ENCODE results near the gene PRKAG2.
"Not testable (repeated sequence)": the region's sequence is repeated elsewhere in the genome, so short reads cannot be mapped to it uniquely, and the experiment has no call there.

Gene PRKAG2

GRCh38 chr7:151784853-151785680 is 91.8 kb downstream of the PRKAG2 start:
- DNase-seq (ENCODE audit: low spot score in 2 of 2) = no peak
- Mint-ChIP-seq H3K36me3 (peaks cover 5% of the 10 kb centered on the region), H3K27ac (no peak overlapping the region), H3K4me3 (no peak overlapping the region), H3K9me3 (no peaks in the 10 kb centered on the region), H3K4me1 (peaks cover 30% of the 10 kb centered on the region)
- no peak for ATAC-seq

- no peaks in the 10 kb centered on the region for H3K9me3 Mint-ChIP-seq
- no peak for DNase-seq (ENCODE audit: low spot score in 2 of 2)
- ATAC-seq = no peak
- H3K4me3 Mint-ChIP-seq = peak overlapping the region; percentile 69
- H3K36me3 Mint-ChIP-seq = peaks cover 5% of the 10 kb centered on the region
- H3K27ac Mint-ChIP-seq = no peak overlapping the region
- H3K4me1 Mint-ChIP-seq = peaks cover 27% of the 10 kb centered on the region
Measured at GRCh38 chr7:151783958-151784575, 92.8 kb downstream of the PRKAG2 start.

GRCh38 chr7:151782598-151783448 is 94.1 kb downstream of the PRKAG2 start:
- H3K27ac Mint-ChIP-seq = peak overlapping the region; percentile 90
- H3K9me3 Mint-ChIP-seq = no peaks in the 10 kb centered on the region
- H3K36me3 Mint-ChIP-seq = peaks cover 5% of the 10 kb centered on the region
- DNase-seq (ENCODE audit: low spot score in 2 of 2) (peak; percentile 70 to 86), ATAC-seq (peak; percentile 94)
- peak overlapping the region; percentile 69 for H3K4me3 Mint-ChIP-seq
- peaks cover 25% of the 10 kb centered on the region for H3K4me1 Mint-ChIP-seq

- Mint-ChIP-seq H3K4me3 (peak overlapping the region; percentile 69), H3K4me1 (peaks cover 19% of the 10 kb centered on the region), H3K27ac (peak overlapping the region; percentile 90)
- DNase-seq (ENCODE audit: low spot score in 2 of 2); H3K36me3 Mint-ChIP-seq; H3K9me3 Mint-ChIP-seq; ATAC-seq: not testable (repeated sequence)
Measured at GRCh38 chr7:151782256-151782597, 94.7 kb downstream of the PRKAG2 start.

GRCh38 chr7:151781161-151781845 is 95.6 kb downstream of the PRKAG2 start:
- Mint-ChIP-seq H3K4me3 (no peak overlapping the region), H3K4me1 (peaks cover 18% of the 10 kb centered on the region), H3K27ac (no peak overlapping the region), H3K36me3 (peaks cover 5% of the 10 kb centered on the region), H3K9me3 (no peaks in the 10 kb centered on the region)
- DNase-seq (ENCODE audit: low spot score in 2 of 2) (no peak), ATAC-seq (no peak)

GRCh38 chr7:151780631-151781030 is 96.3 kb downstream of the PRKAG2 start:
- ATAC-seq (no peak), DNase-seq (ENCODE audit: low spot score in 2 of 2) (no peak)
- Mint-ChIP-seq H3K4me3 (no peak overlapping the region), H3K27ac (no peak overlapping the region), H3K4me1 (peaks cover 18% of the 10 kb centered on the region), H3K36me3 (peaks cover 5% of the 10 kb centered on the region), H3K9me3 (no peaks in the 10 kb centered on the region)

GRCh38 chr7:151779678-151780077 is 97.2 kb downstream of the PRKAG2 start:
- no peak overlapping the region for H3K27ac Mint-ChIP-seq
- H3K4me1 Mint-ChIP-seq = peaks cover 18% of the 10 kb centered on the region
- no peaks in the 10 kb centered on the region for H3K9me3 Mint-ChIP-seq
- ATAC-seq (no peak), DNase-seq (ENCODE audit: low spot score in 2 of 2) (no peak)
- H3K4me3 Mint-ChIP-seq = no peak overlapping the region
- peaks cover 5% of the 10 kb centered on the region for H3K36me3 Mint-ChIP-seq

- H3K9me3 Mint-ChIP-seq = no peaks in the 10 kb centered on the region
- no peak for DNase-seq (ENCODE audit: low spot score in 2 of 2)
- ATAC-seq = no peak
- H3K36me3 Mint-ChIP-seq = peaks cover 5% of the 10 kb centered on the region
- H3K4me3 Mint-ChIP-seq = no peak overlapping the region
- H3K27ac Mint-ChIP-seq = no peak overlapping the region
- peaks cover 18% of the 10 kb centered on the region for H3K4me1 Mint-ChIP-seq
Measured at GRCh38 chr7:151779255-151779654, 97.7 kb downstream of the PRKAG2 start.

- H3K4me1 Mint-ChIP-seq = peaks cover 18% of the 10 kb centered on the region
- H3K27ac Mint-ChIP-seq = peak overlapping the region; percentile 71
- ATAC-seq (no peak), DNase-seq (ENCODE audit: low spot score in 2 of 2) (no peak)
- no peaks in the 10 kb centered on the region for H3K9me3 Mint-ChIP-seq
- no peak overlapping the region for H3K4me3 Mint-ChIP-seq
- peaks cover 5% of the 10 kb centered on the region for H3K36me3 Mint-ChIP-seq
Measured at GRCh38 chr7:151777908-151778670, 98.8 kb downstream of the PRKAG2 start.

GRCh38 chr7:151777495-151777880 is 99.4 kb downstream of the PRKAG2 start:
- no peak overlapping the region for H3K4me3 Mint-ChIP-seq
- H3K27ac Mint-ChIP-seq = peak overlapping the region; percentile 71
- ATAC-seq (no peak), DNase-seq (ENCODE audit: low spot score in 2 of 2) (no peak)
- H3K9me3 Mint-ChIP-seq = no peaks in the 10 kb centered on the region
- peaks cover 5% of the 10 kb centered on the region for H3K36me3 Mint-ChIP-seq
- H3K4me1 Mint-ChIP-seq = peaks cover 14% of the 10 kb centered on the region

- ATAC-seq = no peak
- no peak overlapping the region for H3K4me3 Mint-ChIP-seq
- no peak for DNase-seq (ENCODE audit: low spot score in 2 of 2)
- H3K27ac Mint-ChIP-seq = peak overlapping the region; percentile 71
- peaks cover 12% of the 10 kb centered on the region for H3K4me1 Mint-ChIP-seq
- H3K9me3 Mint-ChIP-seq = no peaks in the 10 kb centered on the region
- H3K36me3 Mint-ChIP-seq = peaks cover 5% of the 10 kb centered on the region
Measured at GRCh38 chr7:151776876-151777494, 99.9 kb downstream of the PRKAG2 start.

GRCh38 chr7:151776446-151776845 is 100.5 kb downstream of the PRKAG2 start:
- no peak overlapping the region for H3K27ac Mint-ChIP-seq
- peaks cover 12% of the 10 kb centered on the region for H3K4me1 Mint-ChIP-seq
- DNase-seq (ENCODE audit: low spot score in 2 of 2) (no peak), ATAC-seq (peak; percentile 14)
- H3K9me3 Mint-ChIP-seq = no peaks in the 10 kb centered on the region
- H3K4me3 Mint-ChIP-seq = no peak overlapping the region
- H3K36me3 Mint-ChIP-seq = peaks cover 5% of the 10 kb centered on the region

GRCh38 chr7:151775547-151776443 is 101.1 kb downstream of the PRKAG2 start:
- H3K4me1 Mint-ChIP-seq = peaks cover 12% of the 10 kb centered on the region
- H3K9me3 Mint-ChIP-seq = no peaks in the 10 kb centered on the region
- DNase-seq (ENCODE audit: low spot score in 2 of 2) (no peak), ATAC-seq (no peak)
- peaks cover 4% of the 10 kb centered on the region for H3K36me3 Mint-ChIP-seq
- no peak overlapping the region for H3K4me3 Mint-ChIP-seq
- no peak overlapping the region for H3K27ac Mint-ChIP-seq

All from stimulated activated effector memory CD8-positive, alpha-beta T cell treated with anti-CD3 and anti-CD28 coated beads, Interleukin-12 subunit alpha, Interleukin-12 subunit beta, amount 100 ng/mL, for 72 hours (primary cell).